ENCODE data around the gene BCL2L1. TPM values are rescaled to one million over a fixed set of nuclear protein-coding genes. Genes with fewer than 3 reads are reported as not detected.
"Not testable (repeated sequence)": the region's sequence is repeated elsewhere in the genome, so short reads cannot be mapped to it uniquely, and the experiment has no call there.

Gene BCL2L1
- total RNA-seq, 2 experiments from 2014 or later, result 107 to 121 TPM

DNA sequence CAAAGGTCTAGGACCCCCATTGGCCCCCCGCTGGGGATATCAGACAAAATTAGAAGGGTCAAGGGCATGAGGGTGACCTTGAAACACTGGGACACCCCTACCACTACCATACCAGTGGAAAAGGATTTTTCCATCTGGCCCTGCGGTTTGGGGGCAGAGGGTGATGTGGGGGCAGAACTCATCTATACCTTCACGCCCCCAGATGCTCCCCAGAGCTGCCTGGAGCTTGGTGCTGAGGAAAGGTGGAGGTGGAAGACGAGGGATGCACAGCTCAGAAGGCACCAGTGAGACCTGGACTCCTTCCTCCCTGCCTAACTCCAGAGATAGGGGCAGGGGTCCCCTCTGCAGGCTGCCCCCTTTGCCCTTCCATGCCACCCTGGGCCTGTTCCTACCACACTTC lies 83.9 kb downstream of the BCL2L1 start:
- H3K27me3 Mint-ChIP-seq, result peaks cover 5% of the 10 kb centered on the region
- intact Hi-C loops (cut with DNase I, micrococcal nuclease), result no loop called here
- H3K9me3 Mint-ChIP-seq (ENCODE audit: low read depth), result no peaks in the 10 kb centered on the region
- no peak overlapping the region for H3K4me3 Mint-ChIP-seq
- H3K36me3 Mint-ChIP-seq (ENCODE audit: low read depth), result no peaks in the 10 kb centered on the region
- DNase-seq (no peak), ATAC-seq (no peak)
- ChIA-PET CTCF (interaction anchor here (0.5 to 1.3 kb wide), 3 partner anchors 23 to 26 kb away, joined by 3 to 4 read pairs (median 4); no protein-coding TSS in a partner anchor), POLR2A (no interaction called here)
- H3K4me1 Mint-ChIP-seq, result peaks cover 4% of the 10 kb centered on the region
- no peak overlapping the region for H3K27ac Mint-ChIP-seq

- POLR2A ChIA-PET, result no interaction called here
- CTCF ChIA-PET, result interaction anchor here (0.5 to 1.3 kb wide), 4 partner anchors 23 to 89 kb away, joined by 3 to 4 read pairs (median 4); no protein-coding TSS in a partner anchor
Observed at GRCh38 chr20:31638317-31638716, 84.4 kb downstream of the BCL2L1 start.

GRCh38 chr20:31637660-31638059 lies 85.0 kb downstream of the BCL2L1 start, which contains the start of gene COX4I2:
Gene COX4I2, plus strand, starts transcription at chr20:31637912. Its CDS starts 1,106 bp downstream, at chr20:31639018.
- no peak within 1 kb of the TSS for H3K4me3 Mint-ChIP-seq
- POLR2A ChIA-PET, result no interaction called here
- DNase-seq, result no peak
- no peaks in the 10 kb centered on the region for H3K36me3 Mint-ChIP-seq (ENCODE audit: low read depth)
- H3K27ac Mint-ChIP-seq, result no peak within 1 kb of the TSS
- H3K9me3 Mint-ChIP-seq (ENCODE audit: low read depth), result no peaks in the 10 kb centered on the region
- CTCF ChIA-PET, result interaction anchor here (1.1 kb wide), 1 partner anchor 25 kb away, joined by 3 read pairs; no protein-coding TSS in a partner anchor
- H3K4me1 Mint-ChIP-seq, result peaks cover under 1% of the 10 kb centered on the region
- intact Hi-C loops (cut with DNase I, micrococcal nuclease), result no loop called here
- no peak for ATAC-seq
- H3K27me3 Mint-ChIP-seq, result peaks cover 5% of the 10 kb centered on the region

More at GRCh38 chr20:31638317-31638716, 84.4 kb downstream of the BCL2L1 start:
- Mint-ChIP-seq H3K9me3 (ENCODE audit: low read depth) (no peaks in the 10 kb centered on the region), H3K27me3 (peaks cover 5% of the 10 kb centered on the region), H3K36me3 (ENCODE audit: low read depth) (no peaks in the 10 kb centered on the region), H3K4me1 (peaks cover 4% of the 10 kb centered on the region), H3K27ac (no peak overlapping the region), H3K4me3 (no peak overlapping the region)
- intact Hi-C loops (cut with DNase I, micrococcal nuclease), result no loop called here
- DNase-seq, result no peak
- no peak for ATAC-seq

DNA sequence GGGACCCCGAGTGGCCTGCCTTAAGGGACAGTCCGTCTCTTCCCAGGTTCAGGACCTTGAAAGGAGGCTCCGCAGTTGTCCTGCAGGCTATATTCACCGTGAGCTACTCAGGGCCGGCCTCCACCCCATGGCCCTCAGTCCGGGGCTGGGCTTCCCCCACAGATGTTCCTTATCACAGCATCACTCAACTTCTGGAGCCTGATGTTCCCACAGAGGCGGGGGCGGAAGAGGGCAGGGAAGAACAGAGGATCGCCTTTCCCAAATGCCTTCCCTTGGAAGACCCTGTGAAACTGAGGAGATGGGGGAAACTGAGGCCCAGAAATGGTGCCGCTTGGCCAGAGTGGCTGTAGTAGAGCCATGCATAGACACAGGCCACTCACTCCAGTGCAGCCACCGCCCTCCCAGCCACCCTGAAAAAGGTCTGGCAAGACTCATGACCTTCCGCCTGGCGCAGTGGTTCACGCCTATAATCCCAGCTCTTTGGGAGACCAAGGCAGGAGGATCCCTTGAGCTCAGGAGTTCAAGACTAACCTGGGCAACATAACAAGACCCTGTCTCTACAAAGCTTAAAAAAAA lies 89.2 kb downstream of the BCL2L1 start:
- intact Hi-C loops (cut with DNase I, micrococcal nuclease), result no loop called here
- CTCF ChIA-PET, result interaction anchor here (0.6 to 2.8 kb wide), 29 partner anchors 8 to 384 kb away, joined by 3 to 37 read pairs (median 5); partner anchors contain the start of genes BCL2L1 and ID1
- H3K4me3 Mint-ChIP-seq, result no peak overlapping the region
- no peak overlapping the region for H3K27ac Mint-ChIP-seq
- H3K4me1 Mint-ChIP-seq, result no peaks in the 10 kb centered on the region
- POLR2A ChIA-PET, result interaction anchor here (1.3 kb wide), 1 partner anchor 90 kb away, joined by 4 read pairs; no protein-coding TSS in a partner anchor
- H3K36me3 Mint-ChIP-seq (ENCODE audit: low read depth), result no peaks in the 10 kb centered on the region
- no peaks in the 10 kb centered on the region for H3K9me3 Mint-ChIP-seq (ENCODE audit: low read depth)
- ATAC-seq (no peak), DNase-seq (no peak)
- no peaks in the 10 kb centered on the region for H3K27me3 Mint-ChIP-seq

DNA sequence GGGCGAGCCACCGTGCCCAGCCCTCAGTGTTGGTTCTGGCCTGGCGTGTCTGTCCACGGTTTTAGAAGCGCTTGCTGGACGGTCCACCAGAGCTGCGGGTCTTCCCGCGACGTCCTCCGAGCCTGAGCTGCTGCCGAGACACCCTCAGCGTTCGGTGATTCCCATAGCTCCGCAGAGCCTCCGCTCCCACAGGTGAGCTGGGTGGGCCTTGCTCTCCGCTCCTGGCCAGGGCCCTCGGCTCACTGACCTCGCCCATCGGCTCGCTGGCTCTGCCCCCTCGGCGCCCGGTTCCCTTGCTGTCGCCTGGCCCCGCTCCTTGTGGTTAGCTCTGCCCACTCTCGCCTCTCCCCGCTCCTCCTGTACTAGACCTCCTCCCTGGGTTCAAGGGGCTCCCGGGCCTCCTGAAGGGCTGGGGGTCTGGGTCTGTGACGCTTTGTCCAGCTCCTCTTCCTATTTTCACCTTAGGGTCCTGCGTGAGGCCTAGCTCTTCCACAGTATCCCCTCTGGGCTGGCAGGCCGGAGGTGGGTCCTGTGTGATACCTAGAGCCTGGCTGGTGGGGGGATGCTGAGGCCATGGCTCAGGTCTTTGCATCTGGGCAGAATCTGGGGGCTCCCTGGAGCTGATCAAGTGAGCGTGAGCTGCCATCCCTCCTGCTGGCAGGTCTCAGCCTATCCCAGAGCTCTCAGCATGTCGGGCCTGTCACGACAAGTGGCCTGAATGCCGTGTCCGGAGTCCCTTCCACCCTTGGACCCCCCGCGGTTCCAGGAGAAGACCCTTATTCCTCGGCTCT lies 89.9 kb downstream of the BCL2L1 start:
- Mint-ChIP-seq H3K4me3 (no peak overlapping the region), H3K36me3 (ENCODE audit: low read depth) (no peaks in the 10 kb centered on the region), H3K27ac (no peak overlapping the region), H3K9me3 (ENCODE audit: low read depth) (no peaks in the 10 kb centered on the region), H3K4me1 (no peaks in the 10 kb centered on the region), H3K27me3 (no peaks in the 10 kb centered on the region)
- POLR2A ChIA-PET, result no interaction called here
- no peak for ATAC-seq
- intact Hi-C loops (cut with DNase I, micrococcal nuclease), result no loop called here
- CTCF ChIA-PET, result interaction anchor here (0.7 to 2.7 kb wide), 8 partner anchors 9 to 384 kb away, joined by 3 to 37 read pairs (median 6); partner anchors contain the start of gene ID1
- no peak for DNase-seq

DNA sequence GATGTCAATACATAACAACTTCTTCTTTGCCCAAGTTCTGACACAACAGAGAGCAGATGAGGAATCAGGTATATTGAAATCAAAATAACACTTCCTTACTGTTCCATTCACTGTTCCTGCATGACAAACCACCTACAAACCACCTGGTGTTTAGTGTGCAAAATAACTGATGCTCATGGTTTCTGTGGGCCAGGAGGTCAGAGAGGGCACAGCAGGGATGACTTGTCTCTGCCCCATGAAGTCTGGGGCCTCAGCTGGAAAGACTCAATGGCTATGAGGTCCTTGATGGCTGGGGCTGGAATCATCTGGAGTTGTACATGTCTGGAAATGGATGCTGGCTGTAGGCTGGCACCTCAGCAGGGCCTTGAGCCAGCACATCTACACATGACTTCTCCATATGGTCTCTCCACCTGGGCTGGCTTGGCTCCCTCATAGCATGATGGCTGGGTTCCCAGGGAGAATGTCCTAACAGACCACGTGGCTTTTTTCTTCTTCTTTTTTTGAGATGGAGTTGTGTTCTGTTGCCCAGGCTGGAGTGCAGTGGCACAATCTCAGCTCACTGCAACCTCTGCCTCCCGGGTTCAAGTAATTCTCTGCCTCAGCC lies 92.4 kb downstream of the BCL2L1 start:
- ATAC-seq (peak; percentile 49), DNase-seq (no peak)
- Mint-ChIP-seq H3K27ac (no peak overlapping the region), H3K4me3 (no peak overlapping the region), H3K4me1 (no peaks in the 10 kb centered on the region), H3K9me3 (ENCODE audit: low read depth) (no peaks in the 10 kb centered on the region), H3K36me3 (ENCODE audit: low read depth) (no peaks in the 10 kb centered on the region), H3K27me3 (no peaks in the 10 kb centered on the region)
- intact Hi-C loops (cut with DNase I, micrococcal nuclease), result no loop called here
- CTCF ChIA-PET, result interaction anchor here (0.5 to 1.0 kb wide), 4 partner anchors 28 to 401 kb away, joined by 3 to 5 read pairs (median 4); no protein-coding TSS in a partner anchor
- POLR2A ChIA-PET, result no interaction called here

DNA sequence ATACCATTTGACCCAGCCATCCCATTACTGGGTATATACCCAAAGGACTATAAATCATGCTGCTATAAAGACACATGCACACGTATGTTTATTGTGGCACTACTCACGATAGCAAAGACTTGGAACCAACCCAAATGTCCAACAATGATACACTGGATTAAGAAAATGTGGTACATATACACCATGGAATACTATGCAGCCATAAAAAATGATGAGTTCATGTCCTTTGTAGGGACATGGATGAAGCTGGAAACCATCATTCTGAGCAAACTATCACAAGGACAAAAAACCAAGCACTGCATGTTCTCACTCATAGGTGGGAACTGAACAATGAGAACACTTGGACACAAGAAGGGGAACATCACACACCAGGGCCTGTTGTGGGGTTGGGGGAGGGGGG lies 94.6 kb downstream of the BCL2L1 start:
- POLR2A ChIA-PET; H3K9me3 Mint-ChIP-seq (ENCODE audit: low read depth); H3K27ac Mint-ChIP-seq; intact Hi-C loops (cut with DNase I, micrococcal nuclease); H3K4me3 Mint-ChIP-seq; DNase-seq; H3K36me3 Mint-ChIP-seq (ENCODE audit: low read depth); ATAC-seq; H3K27me3 Mint-ChIP-seq; CTCF ChIA-PET; H3K4me1 Mint-ChIP-seq: not testable (repeated sequence)

GRCh38 chr20:31626534-31626933 lies 96.1 kb downstream of the BCL2L1 start:
- H3K4me3 Mint-ChIP-seq; H3K27me3 Mint-ChIP-seq; H3K27ac Mint-ChIP-seq; DNase-seq; H3K9me3 Mint-ChIP-seq (ENCODE audit: low read depth); H3K36me3 Mint-ChIP-seq (ENCODE audit: low read depth); POLR2A ChIA-PET; ATAC-seq; CTCF ChIA-PET; intact Hi-C loops (cut with DNase I, micrococcal nuclease); H3K4me1 Mint-ChIP-seq: not testable (repeated sequence)

DNA sequence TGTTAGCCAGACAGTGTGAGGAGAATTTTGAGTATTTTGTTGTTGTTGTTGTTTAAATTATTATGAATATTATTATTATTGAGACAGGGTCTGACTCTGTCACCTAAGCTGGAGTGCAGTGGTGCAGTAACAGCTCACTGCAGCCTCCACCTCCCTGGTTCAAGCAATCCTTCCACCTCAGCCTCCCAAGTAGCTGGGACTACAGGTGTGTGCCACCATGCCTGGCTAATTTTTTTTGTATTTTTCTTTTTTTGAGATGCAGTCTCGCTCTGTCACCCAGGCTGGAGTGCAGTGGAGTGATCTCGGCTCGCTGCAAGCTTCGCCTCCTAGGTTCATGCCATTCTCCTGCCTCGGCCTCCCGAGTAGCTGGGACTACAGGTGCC lies 99.6 kb downstream of the BCL2L1 start:
- H3K9me3 Mint-ChIP-seq (ENCODE audit: low read depth); H3K4me1 Mint-ChIP-seq; H3K4me3 Mint-ChIP-seq; ATAC-seq; POLR2A ChIA-PET; DNase-seq; H3K27ac Mint-ChIP-seq; intact Hi-C loops (cut with DNase I, micrococcal nuclease); H3K36me3 Mint-ChIP-seq (ENCODE audit: low read depth); H3K27me3 Mint-ChIP-seq: not testable (repeated sequence)
- CTCF ChIA-PET, result interaction anchor here (0.6 to 1.5 kb wide), 2 partner anchors 10 to 101 kb away, joined by 3 read pairs; no protein-coding TSS in a partner anchor

- peaks cover 3% of the 10 kb centered on the region for H3K27me3 Mint-ChIP-seq
- intact Hi-C loops (cut with DNase I, micrococcal nuclease), result no loop called here
- no peaks in the 10 kb centered on the region for H3K36me3 Mint-ChIP-seq (ENCODE audit: low read depth)
- DNase-seq (no peak), ATAC-seq (no peak)
- H3K9me3 Mint-ChIP-seq (ENCODE audit: low read depth), result no peaks in the 10 kb centered on the region
- H3K4me3 Mint-ChIP-seq, result no peak overlapping the region
- ChIA-PET CTCF (no interaction called here), POLR2A (no interaction called here)
- no peak overlapping the region for H3K27ac Mint-ChIP-seq
- H3K4me1 Mint-ChIP-seq, result peaks cover 3% of the 10 kb centered on the region
Observed at GRCh38 chr20:31620246-31620645, 102.4 kb downstream of the BCL2L1 start.

DNA sequence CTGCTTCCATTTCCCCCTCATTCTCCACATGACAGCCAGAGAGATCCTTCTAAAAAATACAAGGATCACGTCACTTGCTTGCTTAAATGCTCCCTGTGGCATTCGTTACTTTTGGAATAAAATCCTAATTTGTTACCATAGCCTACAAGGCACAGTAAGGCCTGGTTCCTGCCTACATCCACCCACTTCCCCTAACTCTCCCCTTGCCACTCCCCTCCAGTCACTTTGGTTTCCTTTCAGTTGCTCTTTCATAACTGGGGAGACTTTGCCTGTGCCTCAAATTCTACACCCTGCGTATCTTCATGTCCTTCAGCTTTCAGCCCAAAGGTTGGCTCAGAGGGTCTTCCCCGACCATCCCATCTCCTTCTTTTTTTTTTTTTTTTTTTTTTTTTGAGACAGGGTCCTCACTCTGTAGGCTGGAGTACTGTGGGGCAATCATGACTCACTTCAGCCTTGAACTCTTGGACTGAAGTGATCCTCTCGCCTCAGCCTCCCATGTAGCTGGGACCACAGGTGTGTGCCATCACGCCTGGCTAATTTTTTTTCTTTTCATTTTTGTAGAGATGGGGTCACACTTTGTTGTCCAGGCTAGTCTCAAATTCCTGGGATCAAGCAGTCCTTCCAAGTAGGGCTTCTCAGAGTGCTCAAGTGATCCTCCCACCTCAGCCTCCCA lies 105.1 kb downstream of the BCL2L1 start:
- H3K27me3 Mint-ChIP-seq, result peaks cover 5% of the 10 kb centered on the region
- DNase-seq, result no peak
- H3K27ac Mint-ChIP-seq, result no peak overlapping the region
- H3K36me3 Mint-ChIP-seq (ENCODE audit: low read depth), result no peaks in the 10 kb centered on the region
- POLR2A ChIA-PET, result interaction anchor here (0.6 kb wide), 1 partner anchor 104 kb away, joined by 3 read pairs; no protein-coding TSS in a partner anchor
- CTCF ChIA-PET, result interaction anchor here (0.8 to 2.0 kb wide), 3 partner anchors 17 to 60 kb away, joined by 3 to 6 read pairs (median 3); no protein-coding TSS in a partner anchor
- H3K4me3 Mint-ChIP-seq, result no peak overlapping the region
- no peak for ATAC-seq
- intact Hi-C loops (cut with DNase I, micrococcal nuclease), result no loop called here
- peaks cover 3% of the 10 kb centered on the region for H3K4me1 Mint-ChIP-seq
- no peaks in the 10 kb centered on the region for H3K9me3 Mint-ChIP-seq (ENCODE audit: low read depth)
